SHP77 (cell line): Measurements from ENCODE around the gene CHKA.
A peak's percentile ranks its signal among the peaks of the same experiment; 100 is the strongest.

Experiments
- DNase-seq, 2 experiments: peaks; one replicate each; lab custom pipeline; 2025; lab: John Stamatoyannopoulos, UW

CHKA gene

DNA sequence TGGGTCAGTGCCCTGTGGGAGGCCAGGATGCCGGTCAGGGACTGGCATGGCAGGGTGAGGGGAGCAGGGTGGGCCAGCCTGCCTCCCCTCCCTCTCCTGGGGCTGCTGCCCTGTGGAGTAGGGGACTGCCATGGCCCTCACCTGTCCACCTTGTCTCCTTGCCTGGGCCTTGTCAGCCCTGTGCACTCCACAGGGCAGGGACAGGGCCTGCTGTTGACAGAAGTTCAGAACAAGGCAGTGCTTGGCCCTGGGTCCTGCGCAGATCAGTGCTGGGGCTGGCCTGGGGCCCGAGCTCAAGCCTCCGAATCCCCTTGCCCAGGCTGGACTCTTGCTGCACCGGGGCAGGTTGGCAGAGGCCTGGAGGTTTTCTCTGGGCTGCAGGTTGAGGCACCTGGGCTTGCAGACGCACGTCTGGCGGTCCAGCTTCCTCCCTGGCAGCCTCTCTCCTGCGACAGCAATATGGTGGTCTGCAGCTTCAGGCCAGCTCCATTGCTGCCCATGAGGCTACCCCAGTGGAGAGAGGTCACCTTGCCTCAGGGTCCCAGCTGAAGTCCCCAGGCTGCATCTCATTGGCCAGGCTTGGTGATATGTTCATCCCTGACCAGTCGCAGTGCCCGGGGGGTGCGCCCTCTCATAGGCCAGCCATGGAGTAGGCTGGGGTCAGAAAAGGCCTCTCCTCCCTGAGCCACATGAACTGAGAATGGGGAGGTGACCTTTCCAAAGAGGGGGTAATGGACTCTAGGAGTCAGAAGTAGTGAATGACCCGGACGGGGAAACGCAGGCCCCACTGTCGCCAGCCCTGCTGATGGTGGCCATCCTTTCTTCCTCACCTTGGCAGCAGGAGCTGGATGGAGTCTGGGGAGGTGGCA is 21.5 kb upstream of the CHKA start:
- DNase-seq: no peak

DNA sequence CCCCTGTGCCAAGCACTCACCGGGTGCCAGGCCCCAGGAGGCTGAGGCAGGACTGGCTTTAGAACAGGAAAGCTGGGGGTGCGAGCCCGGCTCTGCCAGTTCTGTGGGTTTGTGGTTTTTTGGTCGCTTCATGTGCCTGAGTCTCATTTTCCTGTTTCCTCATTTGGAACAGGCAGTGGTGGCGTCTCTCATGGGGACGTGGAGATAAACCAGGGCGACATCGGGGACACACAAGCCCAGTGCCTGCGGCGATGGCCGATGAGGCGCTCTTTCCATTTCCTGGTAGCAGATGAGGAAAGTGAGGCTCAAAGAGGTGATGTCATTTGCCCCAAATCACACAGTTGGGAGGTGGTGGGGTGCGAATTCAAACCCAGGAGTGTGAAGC is 20.8 kb upstream of the CHKA start:
- DNase-seq: no peak

GRCh38 chr11:68141246-68142027 is 20.2 kb upstream of the CHKA start:
- DNase-seq: no peak

DNA sequence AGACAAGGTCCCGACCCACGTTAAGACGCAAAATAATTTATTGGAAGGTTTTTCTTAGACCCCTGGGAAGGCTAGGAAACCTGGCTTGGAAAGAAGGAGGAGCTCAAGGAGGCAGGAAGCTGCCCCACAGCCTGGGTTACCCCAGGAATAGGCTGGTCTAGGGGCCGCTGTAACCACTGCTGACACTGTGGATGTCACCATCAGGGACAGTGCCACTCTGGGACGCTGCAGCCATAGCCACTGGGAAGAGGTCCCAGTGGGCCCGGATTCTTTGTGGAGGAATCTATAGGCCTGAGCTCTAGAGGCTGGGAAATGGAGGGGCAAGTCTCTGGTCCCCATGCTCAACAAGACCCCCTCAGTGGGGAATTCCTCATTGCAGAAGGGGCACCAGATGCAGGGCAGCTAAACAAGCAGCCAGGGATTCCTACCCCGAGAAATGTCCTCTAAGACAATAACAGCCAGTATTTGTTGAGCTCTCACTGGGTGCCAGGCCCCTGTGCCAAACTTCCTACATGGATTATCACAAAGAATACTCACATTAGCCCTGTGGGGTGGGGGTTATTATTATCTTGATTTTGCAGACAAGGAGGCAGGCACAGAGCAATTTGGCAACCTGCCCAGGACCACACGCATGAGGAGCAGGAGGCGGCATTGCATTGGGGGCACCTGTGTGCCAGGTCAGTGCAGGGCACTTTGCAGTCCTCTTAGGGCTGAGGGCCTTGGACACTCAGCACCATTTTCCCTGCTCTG is 19.5 kb upstream of the CHKA start:
- no peak for DNase-seq

GRCh38 chr11:68138237-68138636 is 17.0 kb upstream of the CHKA start:
- no peak for DNase-seq

- DNase-seq: peak; percentile 22 to 56
Measured at GRCh38 chr11:68137833-68138232, 16.6 kb upstream of the CHKA start.

DNA sequence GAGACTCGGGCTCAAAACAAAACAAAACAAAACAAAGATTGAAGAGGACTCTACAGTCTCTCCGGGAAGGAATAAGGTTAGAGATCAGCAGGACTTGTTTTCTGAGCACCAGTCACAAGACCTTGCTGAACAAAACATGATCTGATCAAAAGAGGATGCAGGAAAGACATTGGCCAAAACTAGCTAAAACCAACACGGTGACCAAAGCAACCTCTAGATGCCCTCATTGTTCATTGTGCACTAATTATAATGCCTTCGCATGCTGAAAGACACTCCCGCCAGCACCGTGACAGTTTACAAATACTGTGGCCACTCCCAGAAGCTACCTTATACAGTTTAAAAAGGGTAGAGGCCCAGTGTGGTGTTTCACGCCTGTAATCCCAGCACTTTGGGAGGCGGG is 15.7 kb upstream of the CHKA start:
- no peak for DNase-seq

- no peak for DNase-seq
Measured at GRCh38 chr11:68135161-68135560, 14.0 kb upstream of the CHKA start.

DNA sequence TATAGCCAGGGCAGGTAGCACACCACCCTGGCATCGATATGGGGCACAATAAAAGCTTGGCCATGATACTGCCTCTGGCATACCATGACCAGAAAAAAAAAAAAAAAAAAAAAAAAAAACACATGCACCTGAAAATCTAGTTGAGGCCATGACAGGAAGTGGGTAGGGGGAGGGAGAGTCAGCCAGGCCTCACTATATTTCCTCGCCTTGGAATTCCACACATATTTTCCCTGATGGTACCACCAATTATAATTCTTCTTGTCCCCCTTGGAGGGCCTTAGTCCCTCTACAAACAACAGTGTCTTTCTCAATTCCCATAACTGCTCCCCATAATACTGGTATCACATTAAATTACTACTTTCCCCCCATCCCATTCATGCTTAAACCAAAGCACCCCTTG is 12.6 kb upstream of the CHKA start:
- no peak for DNase-seq

GRCh38 chr11:68130121-68130520 is 8.9 kb upstream of the CHKA start:
- no peak for DNase-seq

DNA sequence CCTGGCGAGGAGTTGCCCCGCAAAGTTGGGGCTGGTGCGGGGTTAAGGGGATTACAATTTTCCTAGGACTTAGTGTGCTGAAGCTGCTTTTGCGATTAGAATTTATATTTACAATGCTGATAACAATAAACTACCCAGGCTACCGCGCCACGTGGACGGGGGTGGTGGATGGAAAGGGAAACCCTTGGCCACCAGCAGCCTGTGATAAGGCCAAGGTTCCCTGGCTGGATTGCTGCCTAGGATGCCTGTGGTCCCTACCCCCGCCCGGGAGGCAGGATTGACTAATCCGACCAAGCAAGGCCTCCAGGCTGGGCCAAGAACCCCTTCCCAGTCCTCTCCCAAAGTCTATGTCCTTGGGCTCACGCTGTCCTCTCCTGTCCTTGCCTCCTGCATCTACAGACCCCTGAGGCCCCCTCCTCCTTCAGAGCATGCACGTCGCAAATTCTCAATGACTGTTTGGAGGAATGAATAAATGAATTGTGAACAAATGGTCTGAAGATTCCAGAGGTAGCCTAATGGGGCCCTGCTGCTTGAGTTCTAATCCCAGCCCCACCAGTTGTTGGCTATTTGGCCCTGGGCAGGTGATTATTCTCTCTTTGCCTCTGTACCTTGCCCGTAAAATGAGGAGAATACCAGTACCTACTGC is 7.6 kb upstream of the CHKA start:
- DNase-seq: no peak

DNA sequence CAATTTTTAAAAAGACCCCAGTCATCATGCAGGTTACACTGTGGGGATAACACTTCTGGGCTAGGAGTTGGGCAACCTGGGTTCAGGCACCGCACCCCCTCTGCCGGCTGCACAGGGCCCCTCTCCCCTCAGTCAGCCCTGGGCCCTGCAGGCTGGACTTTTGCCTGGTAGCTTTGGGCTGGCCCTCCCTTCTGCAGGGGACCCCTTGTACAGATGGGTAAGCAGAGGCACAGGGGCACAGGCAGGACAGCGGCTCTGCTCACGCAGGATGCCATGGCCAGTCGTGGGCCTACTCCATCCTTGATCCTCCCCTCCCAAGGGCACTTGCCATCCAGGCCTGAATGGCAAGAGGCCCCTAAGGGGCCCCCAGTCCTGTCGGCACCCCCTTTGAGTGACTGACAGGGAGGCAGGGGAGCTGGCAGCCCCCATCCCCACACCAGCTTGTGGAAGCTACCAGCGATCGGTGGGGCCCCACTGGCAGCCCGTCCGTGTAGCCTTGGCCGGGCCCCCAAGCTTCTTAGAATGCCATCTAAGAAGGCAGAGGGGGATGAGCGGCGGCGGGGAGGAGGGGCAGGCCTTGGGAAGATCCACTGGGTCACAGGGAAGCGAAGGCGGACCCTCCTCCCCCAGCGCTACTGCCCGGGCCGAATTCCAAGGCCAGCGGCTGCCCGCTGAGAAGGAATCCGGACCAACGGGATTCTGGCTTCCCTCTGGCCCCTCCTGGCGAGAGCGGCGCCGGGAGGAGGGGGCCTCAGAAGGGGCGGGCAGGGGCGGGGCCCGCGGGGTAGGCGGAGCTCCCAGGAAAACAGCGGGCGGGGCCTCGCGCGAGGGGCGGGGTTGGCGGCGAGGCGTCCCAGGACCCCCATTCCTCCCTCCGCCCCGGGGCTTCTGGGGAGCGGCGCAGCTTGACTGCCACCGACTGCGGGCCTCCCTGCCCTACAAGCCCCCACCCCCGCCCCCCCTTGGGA is 6.8 kb upstream of the CHKA start:
- no peak for DNase-seq

GRCh38 chr11:68125164-68125563 is 4.0 kb upstream of the CHKA start:
- no peak for DNase-seq

- no peak for DNase-seq
Measured at GRCh38 chr11:68122936-68123539, 1.9 kb upstream of the CHKA start.

DNA sequence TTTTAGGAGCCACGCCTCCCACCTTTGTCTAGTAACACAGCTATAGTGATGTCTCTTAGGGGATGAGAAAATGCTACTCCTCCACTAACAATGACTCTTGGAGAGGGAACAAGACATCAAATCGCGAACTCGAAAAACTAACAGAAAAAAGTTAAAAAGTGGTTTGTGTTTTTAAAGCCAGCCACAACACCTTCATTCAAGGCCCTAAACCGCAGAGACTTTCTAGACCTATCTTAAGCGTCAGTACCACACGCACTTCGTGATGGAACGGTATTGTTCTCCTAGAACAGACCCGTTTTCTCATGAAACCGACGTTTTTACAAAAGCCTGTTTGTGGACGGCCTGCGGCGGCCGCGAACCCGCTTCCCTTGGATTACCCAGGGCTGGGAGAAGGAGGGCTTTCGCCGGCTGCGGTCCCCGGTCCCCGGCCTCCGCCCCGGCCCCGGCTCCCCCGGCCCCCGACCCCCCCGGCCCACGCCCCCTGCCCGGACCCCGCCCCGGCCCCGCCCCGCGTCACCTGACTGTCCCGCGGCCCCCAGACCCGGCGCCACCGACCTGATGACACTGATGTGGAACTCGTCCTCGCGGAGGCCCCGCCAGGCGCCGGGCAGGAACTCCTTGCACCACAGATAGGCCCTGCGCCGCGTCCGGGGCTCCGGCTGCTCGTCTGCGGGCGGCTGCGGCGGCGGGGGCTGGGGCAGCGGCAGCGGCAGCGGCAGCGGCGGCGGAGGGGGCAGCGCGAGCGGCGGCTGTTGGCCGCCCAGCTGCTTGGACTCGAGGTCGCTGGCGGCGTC is 718 bp downstream of the CHKA start:
- peak in 1 of 2 experiments; percentile 61 for DNase-seq

DNA sequence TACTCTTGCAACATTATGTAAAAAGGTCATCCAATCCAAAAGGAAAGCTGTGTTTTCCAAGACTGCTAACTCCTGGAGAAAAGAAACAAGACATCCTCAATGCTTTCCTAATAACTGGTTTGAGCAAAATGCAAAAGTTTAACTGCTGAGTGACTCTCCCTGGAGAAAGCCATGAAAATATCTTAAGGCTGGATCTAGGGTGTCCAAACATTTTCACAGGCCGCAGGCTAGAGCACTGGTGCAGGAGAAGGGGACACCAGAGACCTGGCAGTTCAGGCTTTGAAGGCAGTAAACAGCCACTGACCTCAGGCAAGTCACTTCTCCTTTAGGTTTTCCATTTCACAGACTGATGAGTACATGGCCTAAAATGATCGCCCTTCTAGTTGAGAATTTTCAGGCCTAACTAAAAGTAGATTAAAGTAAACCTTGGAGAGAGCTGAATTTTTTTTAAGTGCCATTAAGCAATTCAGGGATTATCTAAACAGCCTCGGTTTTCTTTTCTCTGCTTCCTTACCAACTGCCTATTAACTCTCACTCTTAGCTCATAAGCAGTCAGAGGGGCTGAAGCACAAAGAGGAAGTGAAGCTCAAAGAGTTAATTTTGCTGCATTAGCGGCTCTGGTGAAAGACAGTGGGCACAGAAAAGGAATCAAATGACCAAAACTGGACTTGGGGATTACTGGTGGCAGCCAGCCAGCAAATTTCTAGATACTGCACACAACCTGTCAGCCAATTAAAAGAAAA is 2.3 kb downstream of the CHKA start:
- DNase-seq: no peak

DNA sequence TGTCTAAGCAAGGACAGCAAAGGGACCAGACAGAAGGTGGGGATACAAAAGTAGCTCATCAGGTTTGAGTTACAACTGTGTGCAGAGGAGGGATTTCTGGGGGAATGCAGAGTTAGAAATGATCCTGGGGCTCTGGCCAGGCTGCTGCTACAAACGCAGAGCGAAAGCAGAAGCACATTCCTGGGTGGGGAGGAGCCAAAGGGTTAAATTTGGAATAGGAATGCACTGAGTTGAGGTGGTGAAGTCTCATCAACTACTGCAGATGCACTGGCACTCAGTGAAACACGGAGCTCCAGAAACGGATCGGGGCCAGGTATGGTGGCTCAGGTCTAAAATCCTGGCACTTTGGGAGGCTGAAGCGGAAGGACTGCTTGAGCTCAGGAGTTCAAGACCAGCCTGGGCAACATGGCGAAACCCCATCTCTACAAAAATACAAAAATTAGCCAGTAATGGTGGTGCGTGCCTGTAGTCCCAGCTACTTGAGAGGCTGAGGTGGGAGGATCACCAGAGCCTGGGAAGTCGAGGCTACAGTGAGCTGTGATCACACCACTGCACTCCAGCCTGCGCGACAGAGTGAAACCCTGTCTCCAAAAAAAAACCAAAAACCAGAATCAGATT is 3.2 kb downstream of the CHKA start:
- no peak for DNase-seq

- DNase-seq: no peak
Measured at GRCh38 chr11:68116974-68117373, 4.2 kb downstream of the CHKA start.
